Measurements from ENCODE around the gene CEACAM18.
"Not testable (repeated sequence)": the region's sequence is repeated elsewhere in the genome, so short reads cannot be mapped to it uniquely, and the experiment has no call there.

CEACAM18 gene

DNA sequence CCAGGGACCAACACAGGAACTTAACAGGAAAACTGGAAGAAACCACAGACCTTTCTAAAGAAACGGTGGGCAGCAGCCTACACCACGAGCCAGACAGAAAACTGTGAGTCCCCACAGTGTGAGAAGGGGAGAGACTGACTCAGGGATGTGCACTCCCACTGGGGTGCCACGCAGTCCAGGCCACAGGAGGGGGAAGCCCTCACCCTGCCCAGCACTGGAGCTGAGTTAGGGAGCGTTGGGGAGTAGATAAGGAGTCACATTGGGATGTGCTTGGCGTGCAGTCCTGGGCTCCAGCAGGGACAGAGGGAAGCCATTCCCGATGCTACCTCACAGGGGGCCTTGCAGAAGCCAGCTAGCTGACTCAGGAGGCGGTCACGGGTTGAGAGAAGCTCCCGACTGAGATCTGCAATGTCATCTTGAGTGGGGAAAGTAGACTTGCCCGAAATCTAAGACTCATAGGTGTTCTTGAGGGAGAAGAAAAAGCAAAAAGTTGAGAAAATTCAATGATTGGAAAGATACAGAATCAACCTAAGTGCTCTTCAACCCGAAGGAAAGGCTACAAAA lies 37.4 kb upstream of the CEACAM18 start:
- TF ChIP-seq CTCF (conservative IDR thresholded peaks at IDR 0.05; ENCODE audit: low read depth, low read length) = no peak
- H3K4me3 ChIP-seq (ENCODE audit: low read length) = no peak overlapping the region
- DNase-seq (ENCODE audit: low read depth) = no peak

DNA sequence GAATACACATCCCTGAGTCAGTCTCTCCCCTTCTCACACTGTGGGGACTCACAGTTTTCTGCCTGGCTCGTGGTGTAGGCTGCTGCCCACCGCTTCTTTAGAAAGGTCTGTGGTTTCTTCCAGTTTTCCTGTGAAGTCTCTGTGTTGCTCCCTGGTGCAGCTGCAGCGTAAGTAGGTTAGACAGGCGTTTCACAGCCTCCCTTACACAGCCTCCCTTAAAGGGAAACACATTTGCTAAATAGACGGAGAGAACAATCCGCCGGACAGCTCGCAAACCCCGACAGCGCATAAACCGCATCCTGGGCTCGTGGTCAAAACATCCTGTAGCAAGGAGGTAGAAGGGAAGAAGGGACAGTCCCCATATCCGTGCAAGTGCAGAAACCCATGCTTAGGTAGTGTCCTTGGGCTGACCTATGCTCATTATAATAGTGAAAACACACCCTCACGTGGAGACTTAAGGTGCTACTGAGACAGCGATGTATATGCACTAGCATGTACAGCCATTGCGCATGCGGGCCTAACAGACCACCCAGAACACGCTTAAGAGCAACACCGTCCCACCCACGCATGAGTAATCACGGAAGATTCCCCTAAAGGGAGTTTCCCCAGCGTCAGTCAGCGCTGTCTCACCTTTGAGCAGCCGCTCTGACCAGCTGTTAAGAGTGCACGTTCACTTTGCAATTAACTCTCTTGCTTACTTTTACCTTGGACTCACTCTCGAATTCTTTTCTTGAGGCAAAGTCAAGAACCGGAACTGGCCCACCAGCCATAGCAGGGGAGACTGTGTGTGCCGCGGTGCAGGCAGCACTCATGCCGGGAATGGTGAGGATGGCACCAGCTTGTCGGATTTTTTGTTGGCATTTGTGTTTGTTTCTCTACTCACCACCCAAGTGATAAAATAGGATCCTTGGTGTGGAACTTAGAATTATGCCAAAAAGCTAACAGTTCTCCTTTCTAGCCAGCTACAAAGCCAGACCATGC lies 36.6 kb upstream of the CEACAM18 start:
- H3K4me3 ChIP-seq (ENCODE audit: low read length) = no peak overlapping the region
- DNase-seq (ENCODE audit: low read depth) = no peak
- TF ChIP-seq CTCF (conservative IDR thresholded peaks at IDR 0.05; ENCODE audit: low read depth, low read length) = no peak

GRCh38 chr19:51447510-51447909 lies 30.8 kb upstream of the CEACAM18 start:
- DNase-seq (ENCODE audit: low read depth); H3K4me3 ChIP-seq (ENCODE audit: low read length): not testable (repeated sequence)

DNA sequence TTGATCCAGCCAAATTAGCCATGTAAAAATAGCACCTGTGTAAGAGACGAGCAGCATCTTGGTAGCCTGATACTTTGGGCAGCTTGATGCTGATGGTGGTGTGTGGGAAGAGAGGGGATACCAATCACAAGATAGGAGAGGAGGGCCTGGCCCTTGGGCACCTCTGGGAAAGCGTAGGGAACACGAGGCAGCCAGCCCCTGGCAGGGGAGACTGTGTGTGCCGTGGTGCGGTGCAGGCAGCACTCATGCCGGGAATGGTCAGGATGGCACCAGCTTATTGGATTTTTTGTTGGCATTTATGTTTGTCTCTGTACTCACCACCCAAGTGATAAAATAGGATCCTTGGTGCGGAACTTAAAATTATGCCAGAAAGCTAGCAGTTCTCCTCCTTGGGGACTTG lies 30.3 kb upstream of the CEACAM18 start:
- no peak overlapping the region for H3K4me3 ChIP-seq (ENCODE audit: low read length)
- TF ChIP-seq CTCF (conservative IDR thresholded peaks at IDR 0.05; ENCODE audit: low read depth, low read length) = no peak
- no peak for DNase-seq (ENCODE audit: low read depth)

- TF ChIP-seq CTCF (conservative IDR thresholded peaks at IDR 0.05; ENCODE audit: low read depth, low read length) = no peak
- DNase-seq (ENCODE audit: low read depth) = no peak
- no peak overlapping the region for H3K4me3 ChIP-seq (ENCODE audit: low read length)
These were observed 29.8 kb upstream of the CEACAM18 start for GRCh38 chr19:51448411-51449016.

DNA sequence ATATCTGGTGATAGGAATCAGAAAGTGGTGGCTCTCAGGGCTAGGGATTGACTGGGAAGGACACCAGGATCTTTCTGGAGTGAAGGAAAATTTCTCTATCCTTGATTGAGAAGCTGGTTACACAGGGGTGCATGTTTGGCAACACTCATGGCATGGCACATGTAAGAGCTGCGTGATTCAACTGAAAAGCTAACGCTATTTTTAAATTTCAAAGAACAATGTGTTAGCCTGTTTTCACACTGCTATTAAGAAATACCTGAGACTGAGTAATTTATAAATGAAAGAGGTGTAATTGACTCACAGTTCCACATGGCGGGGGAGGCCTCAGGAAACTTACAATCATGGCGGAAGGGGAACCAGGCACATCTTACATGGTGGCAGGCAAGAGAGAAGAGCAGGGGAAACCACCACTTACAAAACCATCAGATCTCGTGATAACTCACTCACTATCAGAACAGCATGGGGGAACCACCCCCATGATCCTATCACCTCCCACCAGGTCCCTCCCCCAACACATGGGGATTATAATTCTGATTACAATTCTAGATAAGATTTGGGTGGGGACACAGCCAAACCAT lies 27.5 kb upstream of the CEACAM18 start:
- H3K4me3 ChIP-seq (ENCODE audit: low read length) = no peak overlapping the region
- no peak for TF ChIP-seq CTCF (conservative IDR thresholded peaks at IDR 0.05; ENCODE audit: low read depth, low read length)
- no peak for DNase-seq (ENCODE audit: low read depth)

DNA sequence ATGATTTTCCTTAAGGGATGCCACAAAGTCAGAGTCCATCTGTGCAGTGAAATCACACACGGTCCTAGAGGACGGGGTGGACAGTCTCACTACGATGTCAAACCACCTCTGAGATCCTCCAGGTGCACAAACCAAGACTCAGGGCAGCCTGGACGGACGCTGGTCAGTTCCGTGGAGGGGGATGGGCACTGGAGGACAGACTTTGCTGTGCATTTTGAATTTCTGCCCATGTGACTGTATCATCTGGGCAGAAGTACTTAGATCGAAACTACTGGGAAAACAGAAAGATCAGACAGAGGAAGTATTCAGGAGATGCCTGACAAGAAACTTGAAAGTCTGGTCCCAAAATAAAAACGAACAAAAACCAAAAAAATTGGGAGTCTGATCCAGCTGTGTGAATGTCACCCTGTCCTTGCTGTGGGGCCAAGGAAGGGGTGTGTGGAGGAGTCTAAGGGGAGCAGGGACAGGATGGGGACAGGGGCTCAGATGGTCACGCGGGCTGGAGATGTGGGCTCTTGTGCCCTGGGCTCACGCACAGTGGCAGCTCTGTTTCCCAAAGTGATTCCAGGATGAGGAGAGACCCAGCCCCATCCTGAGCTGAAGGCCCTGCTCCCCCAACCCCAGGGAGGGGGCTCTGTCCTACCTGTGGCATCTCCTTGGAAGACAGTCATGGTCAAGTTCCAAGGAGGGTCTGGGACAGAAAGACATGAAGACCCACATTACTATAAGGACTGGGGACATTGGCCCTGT lies 21.6 kb upstream of the CEACAM18 start:
- no peak for DNase-seq (ENCODE audit: low read depth)
- no peak for TF ChIP-seq CTCF (conservative IDR thresholded peaks at IDR 0.05; ENCODE audit: low read depth, low read length)
- no peak overlapping the region for H3K4me3 ChIP-seq (ENCODE audit: low read length)
